ENCODE results near the gene CEP162. TPM values are rescaled to one million over a fixed set of nuclear protein-coding genes. Genes with fewer than 3 reads are reported as not detected.
"Not testable (repeated sequence)": the region's sequence is repeated elsewhere in the genome, so short reads cannot be mapped to it uniquely, and the experiment has no call there.

Gene CEP162
- total RNA-seq, 2 donors from 2014 or later, result 6.3 to 9.7 TPM

- H3K4me1 ChIP-seq (ENCODE audit: control insufficient read depth in 1 of 2, low read depth in 2 of 2), result peaks cover under 1 to 2% of the 10 kb centered on the region in 2 donors
- ATAC-seq (ENCODE audit: insufficient number of reproducible peaks, low FRiP score, low read depth), result no peak
These were observed 24.6 kb upstream of the CEP162 start for GRCh38 chr6:84251891-84252539.

GRCh38 chr6:84249724-84250123, 22.3 kb upstream of the CEP162 start:
- DNase-seq (ENCODE audit: low spot score) (no peak), ATAC-seq (ENCODE audit: insufficient number of reproducible peaks, low FRiP score, low read depth) (no peak)
- no peaks in the 10 kb centered on the region for H3K9me3 ChIP-seq
- H3K27me3 ChIP-seq (replicated peaks; ENCODE audit: insufficient read depth), result no peaks in the 10 kb centered on the region
- no peak overlapping the region for H3K4me3 ChIP-seq
- no peaks in the 10 kb centered on the region for H3K36me3 ChIP-seq
- no peaks in the 10 kb centered on the region for H3K4me1 ChIP-seq (ENCODE audit: control insufficient read depth in 1 of 2, low read depth in 2 of 2)
- TF ChIP-seq CTCF (IDR thresholded peaks at IDR 0.05), result no peak
- no peak overlapping the region for H3K27ac ChIP-seq

More at GRCh38 chr6:84251891-84252539, 24.6 kb upstream of the CEP162 start:
- H3K36me3 ChIP-seq, result no peaks in the 10 kb centered on the region
- DNase-seq (ENCODE audit: low spot score), result no peak
- H3K9me3 ChIP-seq, result no peaks in the 10 kb centered on the region
- H3K27ac ChIP-seq, result no peak overlapping the region
- no peaks in the 10 kb centered on the region for H3K27me3 ChIP-seq (replicated peaks; ENCODE audit: insufficient read depth)
- TF ChIP-seq CTCF (IDR thresholded peaks at IDR 0.05), result no peak
- H3K4me3 ChIP-seq, result no peak overlapping the region

- not testable (repeated sequence) for H3K27me3 ChIP-seq (replicated peaks; ENCODE audit: insufficient read depth); H3K27ac ChIP-seq; H3K9me3 ChIP-seq; H3K36me3 ChIP-seq; H3K4me3 ChIP-seq; H3K4me1 ChIP-seq (ENCODE audit: control insufficient read depth in 1 of 2, low read depth in 2 of 2); ATAC-seq (ENCODE audit: insufficient number of reproducible peaks, low FRiP score, low read depth); DNase-seq (ENCODE audit: low spot score)
These were observed 17.1 kb upstream of the CEP162 start for GRCh38 chr6:84244416-84245081.

- no peak for TF ChIP-seq CTCF (IDR thresholded peaks at IDR 0.05)
- no peak overlapping the region for H3K4me3 ChIP-seq
- DNase-seq (ENCODE audit: low spot score) (no peak), ATAC-seq (ENCODE audit: insufficient number of reproducible peaks, low FRiP score, low read depth) (no peak)
- no peaks in the 10 kb centered on the region for H3K4me1 ChIP-seq (ENCODE audit: control insufficient read depth in 1 of 2, low read depth in 2 of 2)
- no peak overlapping the region for H3K27ac ChIP-seq
- no peaks in the 10 kb centered on the region for H3K9me3 ChIP-seq
- H3K36me3 ChIP-seq, result no peaks in the 10 kb centered on the region
- H3K27me3 ChIP-seq (replicated peaks; ENCODE audit: insufficient read depth), result no peaks in the 10 kb centered on the region
These were observed 15.8 kb upstream of the CEP162 start for GRCh38 chr6:84243240-84243639.

- Histone ChIP-seq H3K27ac (no peak overlapping the region), H3K36me3 (no peaks in the 10 kb centered on the region), H3K4me1 (ENCODE audit: control insufficient read depth in 1 of 2, low read depth in 2 of 2) (no peaks in the 10 kb centered on the region), H3K9me3 (no peaks in the 10 kb centered on the region), H3K27me3 (replicated peaks; ENCODE audit: insufficient read depth) (no peaks in the 10 kb centered on the region), H3K4me3 (no peak overlapping the region)
- DNase-seq (ENCODE audit: low spot score) (no peak), ATAC-seq (ENCODE audit: insufficient number of reproducible peaks, low FRiP score, low read depth) (no peak)
- TF ChIP-seq CTCF (IDR thresholded peaks at IDR 0.05), result no peak
These were observed 14.8 kb upstream of the CEP162 start for GRCh38 chr6:84242265-84242664.

Measured in thoracic aorta (tissue), 2 donors.